ENCODE data around the gene KISS1. TPM values are rescaled to one million over a fixed set of nuclear protein-coding genes. Genes with fewer than 3 reads are reported as not detected.

KISS1 gene
- polyA plus RNA-seq, 3 donors: 0.28 to 0.81 TPM; not detected in 1

DNA sequence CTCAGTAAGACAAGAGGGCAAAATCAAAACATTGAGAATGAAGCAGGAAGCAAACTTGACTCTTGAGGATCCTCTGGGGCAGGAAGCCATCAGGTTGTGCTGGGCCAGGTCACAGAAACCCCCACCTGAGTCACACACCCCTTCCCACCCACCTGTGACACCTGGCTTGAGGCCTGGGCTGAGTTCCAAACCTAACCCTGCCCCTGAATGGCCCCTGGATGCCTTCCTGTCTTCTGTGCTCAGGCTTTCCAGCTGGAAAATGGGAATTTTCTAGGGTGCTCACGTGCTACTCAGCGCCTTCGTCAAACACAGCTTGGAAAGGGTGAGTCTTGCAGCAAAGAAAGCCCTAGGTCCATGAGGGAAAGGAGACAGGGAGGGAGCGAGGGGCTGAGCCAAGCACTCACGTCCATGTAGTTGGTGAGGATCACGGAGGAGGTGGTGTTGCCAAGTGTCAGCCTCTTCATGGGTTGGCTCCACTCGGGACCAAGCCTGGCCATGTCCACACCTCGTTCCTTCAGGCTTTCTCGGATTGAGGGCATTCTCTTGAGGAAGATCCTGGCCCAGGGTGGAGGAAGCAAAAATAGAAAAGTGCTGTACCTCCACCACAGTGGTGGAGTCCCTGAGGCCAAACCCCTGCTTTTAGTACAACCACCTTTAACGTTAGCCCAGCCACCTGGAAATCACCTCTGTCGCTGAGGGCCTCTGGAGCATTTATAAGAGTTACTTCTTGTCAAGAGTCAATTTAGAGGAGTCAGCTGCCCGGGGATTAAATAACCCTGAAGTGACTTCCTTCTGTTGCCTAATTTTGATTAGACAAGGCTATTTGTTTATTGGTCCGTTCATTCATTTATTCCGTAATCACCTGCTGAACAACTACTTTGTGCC lies 34.4 kb downstream of the KISS1 start:
- no peak for DNase-seq

GRCh38 chr1:204157962-204158361 lies 38.3 kb downstream of the KISS1 start:
- DNase-seq: no peak

DNA sequence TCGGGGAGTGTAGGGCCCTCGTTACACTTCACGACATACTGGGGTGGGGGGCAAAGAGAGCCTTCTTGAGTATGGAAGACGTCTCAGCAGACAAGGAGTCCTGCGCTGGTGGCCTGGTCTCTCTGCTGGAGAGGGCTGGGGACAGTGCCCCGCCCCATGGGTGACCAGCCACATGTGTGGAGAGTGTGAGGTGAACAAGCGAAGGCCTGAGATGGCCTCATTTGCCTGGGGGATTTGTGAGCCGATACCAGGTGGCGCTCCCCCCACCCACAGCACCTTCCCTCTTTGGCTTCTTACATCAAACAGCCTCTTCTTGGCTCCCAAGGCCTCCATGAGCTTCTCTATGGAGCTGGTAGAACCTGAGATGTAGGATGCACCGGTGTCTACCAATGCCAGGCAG lies 40.4 kb downstream of the KISS1 start:
- DNase-seq: no peak

- no peak for DNase-seq
Measured at GRCh38 chr1:204154568-204155255, 41.6 kb downstream of the KISS1 start.

GRCh38 chr1:204153667-204154066 lies 42.6 kb downstream of the KISS1 start:
- DNase-seq: no peak

DNA sequence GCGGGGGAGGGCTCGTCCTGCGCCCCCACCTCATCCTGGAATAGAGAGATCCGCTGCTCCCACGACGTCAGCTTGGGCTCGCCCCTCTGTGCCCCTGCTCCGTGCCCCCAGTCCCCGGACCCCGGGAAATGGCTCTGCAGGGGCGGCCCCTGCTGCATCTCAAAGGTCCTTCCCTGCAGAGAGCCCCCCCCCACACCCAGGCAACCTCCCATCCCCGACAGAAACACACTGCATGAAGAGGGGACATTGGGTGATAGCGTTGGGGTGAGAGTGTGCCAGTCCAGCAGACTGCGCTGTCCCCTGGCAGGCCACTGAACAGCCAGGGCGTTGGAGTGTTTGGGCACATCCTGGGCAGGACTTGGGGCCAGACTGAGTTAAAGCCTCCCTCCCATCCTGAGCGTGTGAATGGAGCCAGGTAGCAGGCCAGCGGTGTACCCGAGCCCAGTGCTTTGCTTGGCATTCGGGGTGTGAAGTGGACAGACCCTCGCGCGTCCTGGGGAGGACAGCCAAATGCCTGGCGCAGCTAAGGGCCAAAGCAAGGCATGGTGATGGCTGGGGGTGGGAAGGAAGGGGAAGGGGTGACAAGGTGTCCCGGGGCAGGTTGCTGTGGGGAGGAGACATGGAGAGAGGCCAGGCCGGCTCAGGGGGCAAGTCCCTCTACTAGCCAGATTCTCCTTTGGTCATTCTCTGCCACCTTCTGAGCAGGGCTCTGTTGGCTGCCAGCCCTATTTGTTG lies 43.8 kb downstream of the KISS1 start:
- DNase-seq: no peak

- DNase-seq: no peak
Measured at GRCh38 chr1:204151552-204152309, 44.6 kb downstream of the KISS1 start, which contains the start of gene ETNK2. TSS of gene ETNK2 (minus strand) at chr1:204152044. CDS start at chr1:204151852, 192 bp downstream.

DNA sequence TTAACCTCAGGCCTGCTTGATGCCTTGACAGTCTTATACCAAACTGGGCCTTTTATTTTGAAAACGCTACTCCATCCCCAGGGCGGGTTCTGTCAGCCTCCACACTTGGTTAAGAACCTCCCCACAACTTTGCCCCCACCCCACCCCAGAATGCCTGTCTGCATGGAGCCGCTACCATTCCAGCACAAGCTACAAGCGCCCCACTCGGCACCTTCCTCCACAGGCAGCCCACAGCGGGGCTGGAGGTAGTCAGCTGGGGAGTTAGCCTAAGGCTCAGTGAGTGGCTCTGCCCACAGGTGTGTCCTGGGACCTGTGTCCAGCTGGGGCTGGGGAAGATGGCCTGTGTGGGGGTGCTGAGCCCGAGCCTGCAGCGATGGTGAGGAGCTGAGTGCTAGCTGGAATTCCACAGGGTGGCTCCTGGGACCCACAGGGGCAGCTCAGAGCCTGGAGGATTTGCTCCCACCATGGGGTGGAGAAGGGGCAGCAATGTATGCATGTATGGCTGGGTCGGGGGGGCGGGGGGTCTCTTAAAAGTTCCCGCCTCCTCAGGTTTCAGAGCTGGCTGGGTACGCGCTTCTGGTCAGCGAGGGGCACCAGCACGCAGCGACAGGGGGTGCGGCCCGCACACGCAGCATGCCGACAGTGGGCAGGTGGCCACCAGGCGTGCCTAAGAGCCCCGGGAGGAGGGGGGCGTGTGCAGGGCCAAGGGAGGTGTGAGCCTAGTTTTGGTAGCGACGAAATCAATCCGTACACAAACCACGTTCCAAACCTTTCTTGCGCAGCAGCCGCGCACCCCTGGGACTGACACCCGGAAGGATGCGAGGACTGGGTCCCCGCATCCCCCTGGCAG lies 45.4 kb downstream of the KISS1 start:
- no peak for DNase-seq

GRCh38 chr1:204149635-204150565 lies 46.4 kb downstream of the KISS1 start:
- no peak for DNase-seq

GRCh38 chr1:204149107-204149506 lies 47.2 kb downstream of the KISS1 start:
- no peak for DNase-seq

DNA sequence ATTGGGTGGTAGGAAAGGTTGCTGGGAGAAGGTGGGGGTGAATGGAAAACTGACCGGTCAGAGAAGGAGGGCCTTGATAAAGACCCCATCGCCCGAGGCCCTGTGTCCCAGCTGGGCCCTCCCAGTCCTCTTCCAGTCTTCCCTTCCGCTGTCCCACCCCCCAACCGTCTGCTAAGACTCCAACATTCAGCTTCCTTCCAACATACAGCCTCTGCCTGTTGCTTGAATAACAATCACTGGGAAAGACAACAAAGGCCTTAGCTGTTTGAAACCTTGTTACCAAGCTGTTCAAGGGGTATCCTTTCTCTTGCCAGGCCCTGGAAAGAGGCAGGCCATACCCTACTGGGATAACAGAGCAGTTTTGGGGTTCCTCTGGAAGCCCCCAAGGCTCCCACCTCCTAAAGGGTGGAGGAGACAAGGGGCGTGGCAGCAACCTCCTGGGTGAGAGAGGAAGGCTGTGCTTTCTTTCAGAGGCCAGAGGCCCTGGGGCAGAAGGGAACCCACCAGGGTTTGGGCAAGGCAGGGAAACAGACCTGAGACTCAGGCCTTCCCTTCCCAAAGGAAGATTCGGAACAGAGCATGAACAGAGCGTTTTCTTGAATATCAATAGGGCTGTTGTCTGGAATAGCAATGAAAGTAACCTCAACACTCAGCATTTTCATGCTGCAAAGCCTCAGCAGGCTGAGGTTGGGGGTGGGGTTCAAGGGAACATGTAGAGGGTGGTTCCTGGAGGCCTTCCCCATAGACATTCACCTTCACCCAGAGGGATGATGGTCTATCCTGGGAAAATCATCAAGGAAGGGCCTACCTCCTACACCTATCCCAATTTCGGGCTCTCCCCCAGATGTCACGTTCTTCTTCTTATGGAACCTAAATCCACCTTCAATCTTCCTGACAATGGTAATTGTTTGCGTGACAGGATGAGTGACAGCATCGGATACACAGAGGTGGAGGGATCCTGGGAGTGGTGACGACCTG lies 48.6 kb downstream of the KISS1 start:
- no peak for DNase-seq

GRCh38 chr1:204146965-204147364 lies 49.3 kb downstream of the KISS1 start:
- DNase-seq: no peak

DNA sequence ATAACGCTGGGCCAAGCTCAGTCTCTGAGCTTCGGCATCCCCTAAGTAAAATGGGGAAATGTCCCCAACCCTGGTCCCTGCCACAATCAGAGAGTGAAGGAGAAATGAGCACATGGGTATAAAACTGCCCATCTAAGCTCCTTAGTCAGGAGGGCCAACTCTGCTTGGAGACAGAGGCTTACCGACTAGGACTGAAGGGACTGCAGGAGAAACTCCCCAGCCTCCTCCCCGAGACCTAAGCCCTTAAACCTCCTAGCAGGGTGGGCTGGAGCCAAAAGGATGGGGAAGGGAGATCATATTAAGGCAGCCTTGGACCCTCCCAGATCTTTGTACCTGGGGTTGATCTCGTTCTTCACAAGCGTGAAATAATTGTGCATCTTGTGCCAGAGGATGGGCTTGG lies 50.0 kb downstream of the KISS1 start:
- DNase-seq: no peak

DNA sequence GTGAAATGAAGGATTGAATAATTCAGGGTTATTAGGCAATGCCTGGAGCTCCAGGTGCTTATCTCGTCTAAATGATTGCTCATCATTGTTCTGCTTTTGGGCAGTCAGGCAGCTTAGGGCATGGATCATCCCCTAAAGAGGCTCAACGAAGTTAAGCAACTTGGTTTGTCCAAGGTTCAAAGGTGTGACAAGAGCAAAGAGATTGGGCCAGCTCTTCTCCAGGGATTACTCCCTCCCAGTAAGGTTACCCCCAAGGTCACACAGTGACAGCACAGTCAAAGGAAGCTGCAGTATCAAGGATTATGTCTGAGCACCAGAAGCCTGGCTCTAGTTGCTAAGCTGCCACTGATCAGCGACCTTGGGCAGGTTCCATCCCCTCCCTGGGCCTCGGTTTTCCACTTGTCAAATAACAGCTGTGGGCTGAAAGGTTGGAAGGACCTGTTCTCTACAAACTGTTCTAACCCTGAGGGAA lies 51.2 kb downstream of the KISS1 start:
- no peak for DNase-seq

DNA sequence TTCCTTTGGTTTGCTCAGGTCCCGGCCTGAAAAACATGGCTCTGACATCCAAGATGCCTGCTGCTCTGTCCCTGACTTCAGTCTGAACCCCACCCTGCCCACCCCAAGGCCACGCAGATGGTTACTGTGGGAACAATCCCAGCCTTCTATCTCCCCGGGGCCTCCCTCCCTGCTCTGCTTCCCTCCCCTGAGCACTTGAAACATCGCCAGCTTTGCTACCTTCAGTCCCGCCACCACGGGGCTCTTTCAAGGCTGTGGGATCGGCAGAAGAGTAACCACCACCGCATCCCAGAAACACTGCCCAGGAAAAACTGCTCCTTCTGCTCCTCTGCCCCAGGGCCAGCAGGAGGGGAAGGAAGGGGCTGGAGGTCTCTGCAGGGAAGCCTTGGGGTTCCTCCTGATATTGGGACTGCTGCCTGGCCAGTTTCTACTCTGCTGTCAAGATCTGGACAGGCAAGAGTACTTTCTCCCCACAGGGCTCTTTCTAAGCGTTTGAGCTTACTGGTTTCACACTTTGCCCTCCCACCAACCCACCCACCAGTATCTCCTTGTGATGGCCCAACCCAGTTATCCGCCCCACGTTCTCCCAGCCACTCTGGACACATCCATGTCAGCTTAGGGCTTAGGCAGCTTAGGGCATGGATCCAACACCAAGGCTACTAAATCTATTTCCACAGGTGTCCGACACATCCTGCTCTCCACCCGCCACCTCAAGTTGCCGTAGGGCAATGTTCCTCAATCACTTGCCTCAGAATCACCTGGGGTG lies 52.8 kb downstream of the KISS1 start:
- no peak for DNase-seq

- DNase-seq: no peak
Measured at GRCh38 chr1:204142032-204142974, 54.0 kb downstream of the KISS1 start.

All from renal pelvis (tissue), 4 donors.